Measurements from ENCODE around the gene SMYD3.

DNA sequence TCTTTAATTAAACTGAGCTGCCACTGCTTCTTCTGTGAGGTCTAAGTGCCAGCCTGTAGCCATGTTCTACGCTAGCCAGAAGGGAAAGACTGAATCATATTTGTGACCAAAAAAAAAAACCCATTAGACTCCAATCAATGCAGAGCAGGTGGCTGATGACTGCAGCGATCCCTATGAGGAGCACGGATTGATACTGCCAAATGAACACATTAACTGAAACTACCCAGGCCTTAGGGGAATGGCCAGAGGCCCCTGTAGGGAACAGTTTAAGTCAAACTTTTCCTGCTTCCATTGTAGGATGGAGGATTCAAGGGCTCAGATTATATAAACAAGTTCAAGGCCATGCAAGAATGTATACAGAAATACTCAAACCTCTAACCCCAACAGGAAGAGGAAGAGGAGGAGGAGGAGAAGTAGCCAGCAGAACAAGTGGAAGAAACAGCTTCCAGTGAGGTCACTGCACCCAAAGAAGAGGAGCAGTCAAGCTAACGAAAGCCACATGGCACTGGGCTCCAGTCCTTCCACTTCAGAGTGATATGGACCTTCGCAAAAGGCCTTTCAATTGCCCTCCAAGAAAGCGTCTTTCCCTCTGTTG lies 328.3 kb downstream of the SMYD3 start:
- TF ChIP-seq, protein P1, sequence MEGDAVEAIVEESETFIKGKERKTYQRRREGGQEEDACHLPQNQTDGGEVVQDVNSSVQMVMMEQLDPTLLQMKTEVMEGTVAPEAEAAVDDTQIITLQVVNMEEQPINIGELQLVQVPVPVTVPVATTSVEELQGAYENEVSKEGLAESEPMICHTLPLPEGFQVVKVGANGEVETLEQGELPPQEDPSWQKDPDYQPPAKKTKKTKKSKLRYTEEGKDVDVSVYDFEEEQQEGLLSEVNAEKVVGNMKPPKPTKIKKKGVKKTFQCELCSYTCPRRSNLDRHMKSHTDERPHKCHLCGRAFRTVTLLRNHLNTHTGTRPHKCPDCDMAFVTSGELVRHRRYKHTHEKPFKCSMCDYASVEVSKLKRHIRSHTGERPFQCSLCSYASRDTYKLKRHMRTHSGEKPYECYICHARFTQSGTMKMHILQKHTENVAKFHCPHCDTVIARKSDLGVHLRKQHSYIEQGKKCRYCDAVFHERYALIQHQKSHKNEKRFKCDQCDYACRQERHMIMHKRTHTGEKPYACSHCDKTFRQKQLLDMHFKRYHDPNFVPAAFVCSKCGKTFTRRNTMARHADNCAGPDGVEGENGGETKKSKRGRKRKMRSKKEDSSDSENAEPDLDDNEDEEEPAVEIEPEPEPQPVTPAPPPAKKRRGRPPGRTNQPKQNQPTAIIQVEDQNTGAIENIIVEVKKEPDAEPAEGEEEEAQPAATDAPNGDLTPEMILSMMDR (IDR thresholded peaks at IDR 0.05; ENCODE audit: extremely low read depth in 1 of 2, insufficient read depth in 1 of 2, low read depth in 1 of 2, low read length in 2 of 2): no peak
- TF ChIP-seq POLR2AphosphoS5 (IDR thresholded peaks at IDR 0.05; ENCODE audit: insufficient read depth, low read depth, low read length): no peak
- no peak for TF ChIP-seq EZH2 (IDR thresholded peaks at IDR 0.05; ENCODE audit: borderline replicate concordance, low read depth, low read length, severe bottlenecking)
